PC-9 (cell line): ENCODE data around the gene STK39. TPM values are rescaled to one million over a fixed set of nuclear protein-coding genes. Genes with fewer than 3 reads are reported as not detected.

Experiments used
- BruUV-seq: library from RNA; stranded (reverse); fragments of 400-500 nt; replicated peaks from 2 replicates; lab custom pipeline; 2021; lab: Mats Ljungman, UMichigan
- CTCF ChIA-PET: fragments of 300-600 bp; sonication (Branson Sonifier 250); formaldehyde crosslinking; loops from one replicate; lab custom pipeline; 2022; ENCODE audit warnings: antibody characterized with exemption; lab: Charles Lee
- POLR2A ChIA-PET: fragments of 300-600 bp; sonication (Branson Sonifier 250); formaldehyde crosslinking; loops from one replicate; lab custom pipeline; 2022; ENCODE audit warnings: antibody characterized with exemption; ENCODE audit not compliant: unreplicated experiment; lab: Charles Lee
- DNase-seq, 2 experiments: peaks; one replicate each; pipeline versions ENCODE4 v3.0.0 to v3.0.0-alpha.2; 2015 to 2022; ENCODE audit warnings: mixed read lengths in 1 of 2
- H2AFZ ChIP-seq: fragments of 200-600 bp; sonication (generic); 2 replicates; pipeline ENCODE4 v1.8.1; 2017; ENCODE audit warnings: antibody characterized with exemption
- H3F3A ChIP-seq: fragments of 200-600 bp; sonication (generic); 2 replicates; pipeline ENCODE4 v1.8.1; 2017; ENCODE audit warnings: antibody characterized with exemption, mild to moderate bottlenecking, low read depth; ENCODE audit not compliant: insufficient read depth
- H3K27ac ChIP-seq: fragments of 200-600 bp; sonication (generic); 2 replicates; pipeline ENCODE4 v1.6.1; 2016; ENCODE audit warnings: mixed run types
- H3K27me3 ChIP-seq: fragments of 200-600 bp; sonication (generic); 2 replicates; pipeline ENCODE4 v1.6.1; 2016; ENCODE audit warnings: low read depth, mixed run types; ENCODE audit not compliant: insufficient read depth
- H3K36me3 ChIP-seq: fragments of 200-600 bp; sonication (generic); 2 replicates; pipeline ENCODE4 v1.6.1; 2016; ENCODE audit warnings: low read depth, mixed run types
- H3K4me1 ChIP-seq: fragments of 200-600 bp; sonication (generic); replicated peaks from 2 replicates; pipeline ENCODE4 v1.6.1; 2016; ENCODE audit warnings: mixed run types; ENCODE audit not compliant: insufficient read depth
- H3K4me2 ChIP-seq: fragments of 200-600 bp; sonication (generic); 2 replicates; pipeline ENCODE4 v1.6.1; 2017; ENCODE audit warnings: mixed run types
- H3K4me3 ChIP-seq: fragments of 200-600 bp; sonication (generic); 2 replicates; pipeline ENCODE4 v1.6.1; 2016; ENCODE audit warnings: mixed run types
- H3K79me2 ChIP-seq: fragments of 200-600 bp; sonication (generic); 2 replicates; pipeline ENCODE4 v1.6.1; 2017; ENCODE audit warnings: low read depth, mixed run types
- H3K9me2 ChIP-seq: fragments of 200-600 bp; sonication (generic); 2 replicates; pipeline ENCODE4 v1.8.1; 2017; ENCODE audit warnings: mild to moderate bottlenecking; ENCODE audit not compliant: insufficient read depth
- H3K9me3 ChIP-seq: fragments of 200-600 bp; sonication (generic); 2 replicates; pipeline ENCODE4 v1.8.1; 2016; ENCODE audit warnings: low read depth; ENCODE audit not compliant: insufficient read depth
- H4K20me1 ChIP-seq: fragments of 200-600 bp; sonication (generic); 2 replicates; pipeline ENCODE4 v1.8.1; 2017; ENCODE audit not compliant: insufficient read depth
- EZH2 ChIP-seq: fragments of 200-600 bp; sonication (generic); IDR thresholded peaks from 2 replicates; pipeline ENCODE4 v1.8.0; 2017; ENCODE audit warnings: antibody characterized with exemption, low read depth
- intact Hi-C: fragments of 100-400 bp; cut with micrococcal nuclease; formaldehyde crosslinking; loops from one replicate; pipeline ENCODE4 v1.10.0; 2022; ENCODE audit not compliant: unreplicated experiment
- total RNA-seq: library from RNA; stranded (reverse); gene quantifications from 2 replicates; pipeline ENCODE4 v1.2.3, GENCODE V29; 2021
- TF ChIP-seq, protein P1 (sequence below): fragments of 200-600 bp; sonication (generic); conservative IDR thresholded peaks from 2 replicates; pipeline ENCODE4 v1.6.1; 2017; ENCODE audit warnings: mixed run types, antibody characterized with exemption, mild to moderate bottlenecking, moderate library complexity

Gene STK39
- total RNA-seq, 1 experiment from 2014 or later, result 14.5 TPM

DNA sequence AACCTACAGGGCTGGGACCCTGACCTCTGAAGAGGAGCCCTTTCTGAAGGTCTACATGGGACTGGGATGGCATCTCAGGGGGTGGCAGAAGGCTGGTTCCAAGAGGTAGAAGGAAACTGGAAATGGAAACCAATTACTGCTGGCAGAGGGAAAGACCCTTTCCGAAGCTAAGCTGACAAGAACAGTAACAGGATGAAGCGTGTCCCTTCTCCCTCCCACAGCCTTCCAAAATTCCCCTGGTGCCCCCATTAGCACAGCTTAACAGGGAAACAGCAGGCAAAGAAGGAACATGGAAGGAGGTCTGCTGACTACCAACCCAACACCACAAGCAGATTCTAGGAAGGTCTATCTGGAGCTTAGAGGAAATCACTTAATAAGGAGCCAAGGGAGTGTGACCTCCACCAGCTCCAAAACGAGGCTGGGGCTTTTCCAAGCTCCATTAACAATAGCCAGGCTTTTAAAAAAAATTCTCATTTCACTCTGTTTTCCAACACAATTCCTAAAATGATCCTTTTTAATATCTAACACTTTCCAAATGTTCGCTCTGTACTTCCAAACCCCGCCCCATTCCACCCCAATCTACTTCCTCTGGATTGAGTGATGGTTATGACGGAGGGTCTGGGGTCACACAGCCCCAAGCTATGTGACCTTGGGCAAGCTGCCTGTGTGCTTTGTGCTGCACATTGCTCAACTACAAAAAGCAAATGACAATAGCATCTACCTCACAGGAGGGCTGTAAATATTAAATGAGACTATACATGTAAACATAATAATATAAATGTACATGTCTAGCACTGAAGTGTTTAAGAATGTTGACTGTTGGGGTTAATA is 55.2 kb downstream of the STK39 start:
- intact Hi-C loops, result loop anchor here (2.0 to 5.0 kb wide), 2 partner anchors 19 to 55 kb away; no protein-coding TSS in a partner anchor
- Histone ChIP-seq H4K20me1 (no peaks in the 10 kb centered on the region), H2AFZ (no peak overlapping the region), H3K4me3 (peak overlapping the region; percentile 55), H3K27ac (peak overlapping the region; percentile 99), H3K4me1 (peaks cover 70% of the 10 kb centered on the region), H3F3A (peaks cover 38% of the 10 kb centered on the region; the same call in 1 of the 2 replicates), H3K27me3 (no peaks in the 10 kb centered on the region), H3K4me2 (peak overlapping the region; percentile 82), H3K36me3 (peaks cover 4% of the 10 kb centered on the region; the same call in 1 of the 2 replicates), H3K79me2 (peaks cover 89% of the 10 kb centered on the region), H3K9me2 (no peaks in the 10 kb centered on the region), H3K9me3 (no peaks in the 10 kb centered on the region)
- TF ChIP-seq, protein P1, sequence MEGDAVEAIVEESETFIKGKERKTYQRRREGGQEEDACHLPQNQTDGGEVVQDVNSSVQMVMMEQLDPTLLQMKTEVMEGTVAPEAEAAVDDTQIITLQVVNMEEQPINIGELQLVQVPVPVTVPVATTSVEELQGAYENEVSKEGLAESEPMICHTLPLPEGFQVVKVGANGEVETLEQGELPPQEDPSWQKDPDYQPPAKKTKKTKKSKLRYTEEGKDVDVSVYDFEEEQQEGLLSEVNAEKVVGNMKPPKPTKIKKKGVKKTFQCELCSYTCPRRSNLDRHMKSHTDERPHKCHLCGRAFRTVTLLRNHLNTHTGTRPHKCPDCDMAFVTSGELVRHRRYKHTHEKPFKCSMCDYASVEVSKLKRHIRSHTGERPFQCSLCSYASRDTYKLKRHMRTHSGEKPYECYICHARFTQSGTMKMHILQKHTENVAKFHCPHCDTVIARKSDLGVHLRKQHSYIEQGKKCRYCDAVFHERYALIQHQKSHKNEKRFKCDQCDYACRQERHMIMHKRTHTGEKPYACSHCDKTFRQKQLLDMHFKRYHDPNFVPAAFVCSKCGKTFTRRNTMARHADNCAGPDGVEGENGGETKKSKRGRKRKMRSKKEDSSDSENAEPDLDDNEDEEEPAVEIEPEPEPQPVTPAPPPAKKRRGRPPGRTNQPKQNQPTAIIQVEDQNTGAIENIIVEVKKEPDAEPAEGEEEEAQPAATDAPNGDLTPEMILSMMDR, result no peak
- no peak for TF ChIP-seq EZH2
- POLR2A ChIA-PET, result no interaction called here
- DNase-seq, result no peak
- TSS peak; percentile 29 for BruUV-seq
- CTCF ChIA-PET, result no interaction called here

DNA sequence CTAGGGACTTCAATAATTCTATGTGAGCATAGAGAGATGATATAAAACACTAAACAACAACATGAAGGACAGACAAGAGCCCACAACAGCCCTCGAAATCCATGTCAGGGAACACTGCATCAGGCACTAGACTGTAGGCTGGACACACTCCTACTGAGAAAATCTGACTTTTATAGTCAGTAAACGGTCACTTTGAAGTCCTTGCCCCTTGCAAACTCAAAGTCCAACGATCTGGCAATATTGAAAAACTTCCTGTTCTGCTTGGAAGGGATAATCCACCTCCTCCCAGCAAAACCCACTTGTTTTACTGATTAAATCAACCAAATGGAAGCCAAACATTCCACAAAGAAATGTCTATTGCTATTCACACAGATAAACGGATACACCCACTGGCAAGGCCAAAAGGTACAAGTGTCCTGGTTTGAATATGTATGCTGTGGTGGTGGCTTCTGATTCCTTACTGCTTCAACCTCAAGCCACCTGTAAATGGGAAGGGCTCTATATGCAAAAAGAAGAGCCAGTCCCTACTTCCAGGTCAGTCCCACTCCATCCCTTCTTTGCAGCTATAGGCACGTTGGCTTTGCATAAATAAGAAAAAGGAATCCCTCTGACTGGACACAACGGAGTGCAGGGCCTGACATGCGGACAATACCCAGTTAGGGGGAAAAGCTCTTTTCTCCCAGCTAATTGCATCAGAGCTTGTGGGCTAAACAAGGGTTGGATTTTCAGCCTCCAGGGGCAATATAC is 56.6 kb downstream of the STK39 start:
- peak in 1 of 2 experiments; percentile 62 for DNase-seq
- Histone ChIP-seq H3K4me2 (peak overlapping the region; percentile 82), H3F3A (peaks cover 40% of the 10 kb centered on the region; the same call in 1 of the 2 replicates), H3K4me3 (peak overlapping the region; percentile 32; the same call in 1 of the 2 replicates), H4K20me1 (no peaks in the 10 kb centered on the region), H3K27ac (peak overlapping the region; percentile 99), H3K27me3 (no peaks in the 10 kb centered on the region), H3K36me3 (no peaks in the 10 kb centered on the region), H3K79me2 (peaks cover 89% of the 10 kb centered on the region), H2AFZ (no peak overlapping the region), H3K9me2 (no peaks in the 10 kb centered on the region), H3K4me1 (peaks cover 82% of the 10 kb centered on the region), H3K9me3 (no peaks in the 10 kb centered on the region)
- CTCF ChIA-PET, result no interaction called here
- intact Hi-C loops, result loop anchor here (5.0 kb wide), 1 partner anchor 53 kb away; no protein-coding TSS in a partner anchor
- BruUV-seq, result no TSS peak
- POLR2A ChIA-PET, result no interaction called here
- TF ChIP-seq EZH2, result no peak
- TF ChIP-seq, protein P1, result no peak

DNA sequence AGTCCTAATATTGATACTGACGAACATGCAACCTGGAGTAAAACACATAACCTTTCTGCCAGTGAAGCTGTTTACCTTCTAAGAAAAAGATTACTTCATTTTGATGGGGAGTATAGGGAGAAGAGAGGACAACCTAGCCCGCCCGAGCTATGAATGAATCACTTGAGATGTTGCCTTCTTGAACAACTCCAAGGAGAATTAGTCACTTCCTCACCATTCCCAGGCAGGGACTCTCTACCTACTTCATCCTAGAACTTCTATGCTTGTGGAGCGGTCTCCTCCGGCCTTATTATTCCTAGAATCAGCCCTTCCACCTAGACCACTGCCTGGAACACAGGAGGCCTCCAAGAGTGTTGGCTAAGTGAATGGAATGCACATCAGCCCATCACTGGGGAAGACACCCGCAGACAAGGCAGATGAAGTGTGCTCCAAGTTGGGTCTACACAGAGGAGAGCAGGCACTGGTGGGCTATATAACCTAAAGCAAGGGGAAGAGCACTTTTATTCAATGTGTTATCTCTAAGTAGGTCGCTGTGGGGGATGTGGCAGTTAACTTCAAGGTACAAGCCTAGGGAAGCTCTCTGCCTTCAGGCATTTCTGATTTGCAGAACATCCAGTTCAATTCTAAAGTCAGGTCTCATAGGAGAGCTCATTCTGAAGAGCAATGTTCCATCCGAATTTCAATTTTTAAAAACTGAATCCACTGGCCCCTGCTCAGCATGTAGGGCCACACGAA is 57.4 kb downstream of the STK39 start:
- Histone ChIP-seq H3K27ac (peak overlapping the region; percentile 99), H3F3A (peaks cover 48% of the 10 kb centered on the region; the same call in 1 of the 2 replicates), H2AFZ (no peak overlapping the region), H4K20me1 (no peaks in the 10 kb centered on the region), H3K36me3 (no peaks in the 10 kb centered on the region), H3K27me3 (no peaks in the 10 kb centered on the region), H3K4me3 (peak overlapping the region; percentile 39; the same call in 1 of the 2 replicates), H3K9me2 (no peaks in the 10 kb centered on the region), H3K9me3 (no peaks in the 10 kb centered on the region), H3K4me2 (peak overlapping the region; percentile 82), H3K79me2 (peaks cover 89% of the 10 kb centered on the region), H3K4me1 (peaks cover 90% of the 10 kb centered on the region)
- BruUV-seq, result no TSS peak
- ChIA-PET CTCF (no interaction called here), POLR2A (interaction anchor here (0.6 kb wide), 1 partner anchor 905 kb away, joined by 9 read pairs; no protein-coding TSS in a partner anchor)
- no peak for TF ChIP-seq EZH2
- TF ChIP-seq, protein P1, result no peak
- intact Hi-C loops, result loop anchor here (5.0 kb wide), 1 partner anchor 53 kb away; no protein-coding TSS in a partner anchor
- peak in 1 of 2 experiments; percentile 83 for DNase-seq
